Measurements from ENCODE around the gene IL22.

The IL22 gene

DNA sequence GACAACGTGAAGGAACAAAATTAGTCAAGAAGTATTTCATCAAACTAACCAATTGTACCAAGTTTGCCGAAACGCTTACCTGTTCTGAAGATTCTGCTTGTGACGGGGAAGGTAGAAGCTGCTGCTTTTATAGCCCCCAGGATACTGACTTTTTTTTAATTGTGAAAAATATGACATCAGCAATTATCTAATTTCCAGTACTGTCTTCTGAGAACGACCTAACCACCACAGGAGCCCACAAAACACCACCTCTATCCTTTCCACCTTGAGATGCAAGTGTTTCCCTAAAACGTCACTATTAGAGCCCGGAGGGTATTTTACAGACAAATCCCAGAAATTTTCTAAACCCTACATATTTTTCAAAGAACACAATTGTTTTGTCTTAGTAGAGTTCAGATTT lies at the start of gene IL22:
Gene IL22, minus strand, starts transcription at position 101 of the 400 bp plus-strand sequence. CDS start 156 bp downstream, outside the sequence.
- DNase-seq (ENCODE audit: low read depth in 4 of 4, low spot score in 1 of 4) = no peak

DNA sequence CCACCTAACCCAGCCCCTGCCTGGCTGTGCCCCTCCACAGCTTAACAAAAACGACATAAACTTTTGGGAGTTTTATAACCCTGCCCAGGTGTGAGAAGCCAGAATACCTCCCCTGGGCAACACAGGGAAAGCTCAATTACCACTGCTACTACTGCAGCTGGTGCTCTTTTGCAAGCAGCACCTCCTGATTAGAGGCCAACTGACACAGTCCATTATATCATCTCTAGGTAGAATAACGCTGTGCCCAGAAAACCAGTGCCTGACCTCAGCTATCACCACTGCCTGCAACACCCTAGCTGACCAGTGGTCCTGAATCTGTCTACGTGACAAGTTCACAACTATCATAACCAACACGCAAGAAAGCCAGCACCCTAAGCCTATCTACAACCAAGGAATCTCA lies 44.5 kb upstream of the IL22 start:
- no peak for DNase-seq (ENCODE audit: low read depth in 4 of 4, low spot score in 1 of 4)

GRCh38 chr12:68294251-68294650 lies 40.8 kb upstream of the IL22 start:
- DNase-seq (ENCODE audit: low read depth in 4 of 4, low spot score in 1 of 4) = no peak

DNA sequence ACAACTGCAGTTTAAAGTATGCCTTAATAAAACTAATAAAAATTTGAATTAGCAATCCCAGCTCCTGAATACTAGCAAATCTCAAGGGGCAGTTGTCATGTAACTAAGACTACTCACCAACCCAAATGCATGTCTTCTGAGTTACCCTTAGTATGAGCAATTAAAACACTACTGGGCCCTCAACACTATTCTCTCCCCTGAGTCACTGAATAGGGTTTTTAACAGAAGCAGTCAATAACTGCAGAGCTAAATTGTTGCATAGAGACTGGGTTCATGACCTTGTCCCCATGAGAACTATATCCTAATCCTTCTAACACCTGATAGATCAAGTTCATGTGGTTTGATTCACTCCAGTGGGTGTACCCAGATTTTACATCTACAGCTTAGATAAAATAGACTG lies 39.9 kb upstream of the IL22 start:
- no peak for DNase-seq (ENCODE audit: low read depth in 4 of 4, low spot score in 1 of 4)

- DNase-seq (ENCODE audit: low read depth in 4 of 4, low spot score in 1 of 4) = no peak
Observed at GRCh38 chr12:68292151-68292943, 38.9 kb upstream of the IL22 start.

DNA sequence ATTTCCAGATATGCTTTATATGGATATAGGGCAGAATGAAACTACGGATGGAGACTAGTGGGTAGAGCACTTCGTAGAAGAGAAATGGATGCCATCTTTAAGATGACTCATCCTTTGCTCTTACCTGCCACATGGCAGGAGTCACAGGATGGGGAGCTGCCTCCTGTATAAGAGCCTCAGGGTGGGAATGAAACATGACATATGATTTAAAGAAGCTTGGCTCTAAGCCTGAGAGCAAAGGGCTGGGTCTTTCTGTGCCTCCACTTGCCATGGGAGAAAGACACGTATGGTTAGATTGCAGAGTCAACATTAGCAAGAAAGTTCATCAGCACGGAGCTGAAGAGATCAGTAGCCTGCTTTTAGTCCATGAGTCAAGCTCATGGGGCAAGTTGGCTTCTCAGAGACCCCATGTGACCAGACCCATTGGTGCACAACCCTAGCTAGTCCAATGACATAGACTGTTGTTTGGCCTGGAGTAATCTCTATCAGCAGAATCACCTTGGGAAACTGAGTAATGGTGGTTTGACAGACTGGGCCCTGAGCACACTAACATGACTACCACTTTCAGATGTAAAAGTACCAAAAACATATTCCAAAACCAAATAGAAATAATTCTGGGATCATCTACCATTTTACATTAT lies 38.1 kb upstream of the IL22 start:
- no peak for DNase-seq (ENCODE audit: low read depth in 4 of 4, low spot score in 1 of 4)

DNA sequence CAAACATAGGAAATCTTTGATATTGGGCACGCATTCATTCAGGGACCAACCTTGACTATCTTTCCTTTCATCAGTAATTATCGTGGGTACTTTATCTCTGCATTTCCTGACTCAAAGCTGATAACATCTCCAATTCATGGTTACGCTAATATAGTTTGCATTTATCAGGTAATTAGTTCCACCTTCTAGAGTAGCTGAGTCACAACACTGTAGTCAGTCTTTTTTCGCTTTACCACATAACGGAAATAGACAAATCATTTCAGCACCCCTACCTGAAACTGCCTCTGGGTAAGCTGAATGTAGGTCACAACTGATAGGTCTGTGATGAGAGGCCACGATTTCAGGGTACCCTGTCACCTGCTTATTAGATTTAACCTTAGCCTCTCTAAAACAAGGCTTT lies 36.7 kb upstream of the IL22 start:
- no peak for DNase-seq (ENCODE audit: low read depth in 4 of 4, low spot score in 1 of 4)

DNA sequence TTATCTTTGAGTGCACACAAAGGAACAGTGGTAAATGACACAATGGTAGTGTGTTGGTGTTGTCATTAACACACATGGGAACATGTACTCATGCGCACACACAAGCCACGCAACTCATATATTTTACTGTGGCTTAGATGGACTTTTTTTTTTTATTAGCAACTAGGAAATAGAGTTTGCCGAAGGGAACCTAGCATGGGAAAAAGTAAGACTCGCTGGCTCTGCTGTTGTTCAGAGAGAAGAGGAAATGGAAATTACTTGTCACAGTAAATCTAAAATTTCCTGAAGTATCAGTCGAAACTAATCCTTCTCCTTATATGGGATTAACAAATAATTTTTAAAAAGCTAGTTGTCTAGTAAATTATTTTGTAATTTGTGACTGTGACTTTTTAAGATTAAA lies 33.7 kb upstream of the IL22 start:
- no peak for DNase-seq (ENCODE audit: low read depth in 4 of 4, low spot score in 1 of 4)

GRCh38 chr12:68286396-68286795 lies 33.0 kb upstream of the IL22 start:
- no peak for DNase-seq (ENCODE audit: low read depth in 4 of 4, low spot score in 1 of 4)

- DNase-seq (ENCODE audit: low read depth in 4 of 4, low spot score in 1 of 4) = no peak
Observed at GRCh38 chr12:68285541-68285940, 32.1 kb upstream of the IL22 start.

- DNase-seq (ENCODE audit: low read depth in 4 of 4, low spot score in 1 of 4) = no peak
Observed at GRCh38 chr12:68281322-68282077, 28.1 kb upstream of the IL22 start.

DNA sequence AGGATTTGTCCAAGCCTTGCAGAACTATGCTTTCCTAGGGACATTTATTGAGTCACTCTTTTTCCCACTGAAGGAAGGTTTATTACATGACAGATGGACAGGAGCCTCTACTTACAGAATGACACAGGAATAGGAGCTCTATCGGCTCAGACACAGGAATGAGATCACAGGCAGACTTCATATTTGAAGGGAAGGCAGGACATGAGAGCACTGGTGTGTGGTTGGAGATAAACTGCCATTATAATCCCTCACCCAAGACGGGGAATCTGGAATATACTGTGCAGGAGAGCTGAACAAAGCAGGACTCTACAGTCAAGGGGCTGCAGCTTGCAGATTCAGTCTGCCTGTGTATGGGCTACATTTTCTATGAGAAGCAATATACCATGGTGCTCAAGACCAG lies 26.8 kb upstream of the IL22 start:
- no peak for DNase-seq (ENCODE audit: low read depth in 4 of 4, low spot score in 1 of 4)

DNA sequence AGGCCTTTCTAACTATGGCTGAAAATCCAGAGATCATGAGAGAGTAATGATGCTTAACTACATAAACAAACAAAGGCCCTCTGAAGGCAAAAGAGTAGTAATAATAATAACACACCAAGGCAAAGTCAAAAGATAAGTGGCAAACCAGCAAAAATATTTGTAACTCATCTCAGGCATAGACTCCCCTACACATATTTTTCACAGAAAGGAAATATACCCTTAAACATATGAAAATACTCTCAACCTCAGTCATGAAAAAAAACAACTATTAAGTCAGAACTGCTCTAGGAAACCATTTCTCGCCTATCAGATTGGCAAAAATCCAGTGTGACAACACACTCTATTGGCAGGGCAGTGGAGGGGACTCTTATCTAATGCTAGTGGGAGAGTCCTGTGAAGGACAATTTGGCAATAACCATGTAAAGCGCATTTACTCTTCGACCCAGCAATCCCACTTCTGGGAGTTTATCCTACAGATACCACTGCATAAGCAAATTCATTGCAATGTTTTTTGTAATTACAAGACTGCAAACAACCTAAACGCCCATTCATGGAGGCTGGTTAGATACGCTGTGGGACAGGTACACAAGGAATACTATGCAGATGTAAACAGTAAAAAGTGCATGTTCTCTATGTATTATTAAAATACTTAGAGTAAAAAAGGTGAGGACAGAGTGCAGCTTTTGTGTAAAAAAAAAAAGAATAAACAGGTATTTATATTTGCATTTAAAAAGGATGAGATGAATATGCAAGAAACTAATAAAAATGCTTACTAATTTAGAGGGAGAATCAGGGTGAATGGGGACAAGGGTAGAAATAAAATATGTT lies 26.0 kb upstream of the IL22 start:
- no peak for DNase-seq (ENCODE audit: low read depth in 4 of 4, low spot score in 1 of 4)

GRCh38 chr12:68276402-68276930 lies 23.1 kb upstream of the IL22 start:
- no peak for DNase-seq (ENCODE audit: low read depth in 4 of 4, low spot score in 1 of 4)

- DNase-seq (ENCODE audit: low read depth in 4 of 4, low spot score in 1 of 4) = no peak
Observed at GRCh38 chr12:68272732-68273131, 19.3 kb upstream of the IL22 start.

DNA sequence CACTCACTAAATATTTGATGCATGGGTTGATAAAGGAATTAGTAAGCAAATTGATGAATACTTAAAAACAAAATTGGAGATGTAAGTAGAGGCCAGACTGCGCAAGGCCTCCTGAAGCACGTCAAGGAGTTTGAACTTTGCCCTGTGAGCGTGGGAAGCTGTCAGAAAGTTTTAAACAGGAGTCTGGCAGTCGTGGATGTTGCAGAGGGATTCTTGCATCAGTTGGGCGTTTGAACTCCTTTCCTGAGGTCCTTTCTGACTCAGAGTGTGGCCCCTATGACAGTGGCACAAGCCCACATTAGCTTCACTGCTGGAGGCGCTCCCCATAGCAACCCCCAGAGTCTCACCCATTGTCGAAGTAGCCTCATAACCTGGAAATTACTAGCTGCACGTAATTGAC lies 17.9 kb upstream of the IL22 start:
- no peak for DNase-seq (ENCODE audit: low read depth in 4 of 4, low spot score in 1 of 4)

- DNase-seq (ENCODE audit: low read depth in 4 of 4, low spot score in 1 of 4) = no peak
Observed at GRCh38 chr12:68270358-68270757, 17.0 kb upstream of the IL22 start.

- no peak for DNase-seq (ENCODE audit: low read depth in 4 of 4, low spot score in 1 of 4)
Observed at GRCh38 chr12:68269779-68270178, 16.4 kb upstream of the IL22 start.

- no peak for DNase-seq (ENCODE audit: low read depth in 4 of 4, low spot score in 1 of 4)
Observed at GRCh38 chr12:68268967-68269366, 15.6 kb upstream of the IL22 start.

GRCh38 chr12:68267892-68268396 lies 14.5 kb upstream of the IL22 start:
- DNase-seq (ENCODE audit: low read depth in 4 of 4, low spot score in 1 of 4) = no peak

DNA sequence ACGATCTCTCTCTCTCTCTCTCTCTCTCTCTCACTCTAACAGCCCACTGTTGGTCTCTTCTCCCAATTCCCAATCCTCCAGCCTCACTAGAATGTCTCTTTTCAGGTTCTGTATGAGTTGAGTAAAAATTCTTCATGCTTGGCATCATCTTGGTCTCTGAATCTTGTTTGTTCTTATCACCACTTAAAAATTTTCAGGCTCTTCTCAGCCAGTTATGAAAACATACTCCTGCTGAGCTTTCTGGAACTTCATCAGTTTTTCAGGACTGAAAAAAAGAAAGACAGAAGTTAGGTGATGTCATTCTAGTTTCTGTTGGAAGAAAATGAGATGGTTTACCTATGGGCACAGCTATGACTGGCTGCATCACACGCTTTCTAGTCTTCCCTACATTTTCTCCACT lies 11.5 kb upstream of the IL22 start:
- DNase-seq (ENCODE audit: low read depth in 4 of 4, low spot score in 1 of 4) = no peak
